AG04450 (cell line): ENCODE measurements around the gene BCAP31. TPM values are rescaled to one million over a fixed set of nuclear protein-coding genes. Genes with fewer than 3 reads are reported as not detected.

ENCODE experiments used
- CTCF ChIA-PET: fragments of 300-600, 350-600 bp; formaldehyde crosslinking; extraction: SDS; loops from one replicate; lab custom pipeline; 2022; ENCODE audit warnings: antibody characterized with exemption, inconsistent platforms; lab: Charles Lee
- POLR2A ChIA-PET: fragments of 350-600 bp; formaldehyde crosslinking; extraction: SDS; loops from one replicate; lab custom pipeline; 2021; ENCODE audit warnings: antibody characterized with exemption, inconsistent platforms; lab: Yijun Ruan, JAX
- DNase-seq: peaks from one replicate; pipeline ENCODE4 v3.0.0-alpha.2; 2011; ENCODE audit warnings: low read depth, low spot score
- H3K27ac ChIP-seq: one replicate; pipeline ENCODE4 v1.5.1; 2012; ENCODE audit warnings: low read depth, low read length, control low read depth
- H3K27me3 ChIP-seq: one replicate; pipeline ENCODE4 v1.6.0; 2012; ENCODE audit warnings: low read length; ENCODE audit not compliant: control insufficient read depth, insufficient read depth
- H3K4me3 ChIP-seq: 2 replicates; pipeline ENCODE4 v1.5.1; 2011; ENCODE audit warnings: mild to moderate bottlenecking, low read depth, low read length, control low read depth
- H3K9me3 ChIP-seq: 2 replicates; pipeline ENCODE4 v1.5.1; 2012; ENCODE audit warnings: low read length; ENCODE audit not compliant: control insufficient read depth, insufficient read depth
- CTCF ChIP-seq: IDR thresholded peaks from 2 replicates; pipeline ENCODE4 v1.5.1; 2011; ENCODE audit warnings: low read depth, low read length, control low read depth, inconsistent platforms
- polyA plus RNA-seq: library from polyadenylated mRNA; depleted of rRNA; stranded (reverse); fragments of >200 nt; gene quantifications from 2 replicates; pipeline ENCODE4 v1.2.3, GENCODE V29; 2011

The BCAP31 gene
- polyA plus RNA-seq, 1 experiment: 108 TPM

- ChIA-PET CTCF (no interaction called here), POLR2A (no interaction called here)
- Histone ChIP-seq H3K9me3 (no peaks in the 10 kb centered on the region), H3K4me3 (no peak overlapping the region), H3K27me3 (peaks cover 9% of the 10 kb centered on the region), H3K27ac (no peak overlapping the region)
- no peak for TF ChIP-seq CTCF
- no peak for DNase-seq
Measured at GRCh38 chrX:153674219-153674851, 49.9 kb downstream of the BCAP31 start.

GRCh38 chrX:153673428-153674218 lies 50.6 kb downstream of the BCAP31 start, which contains the start of gene PNCK:
Gene PNCK (minus strand): TSS chrX:153673813. CDS start chrX:153673076, 737 bp downstream.
- Histone ChIP-seq H3K27me3 (peaks cover 9% of the 10 kb centered on the region), H3K27ac (no peak within 1 kb of the TSS), H3K9me3 (no peaks in the 10 kb centered on the region; the same call in 1 of the 2 replicates), H3K4me3 (no peak within 1 kb of the TSS)
- ChIA-PET POLR2A (no interaction called here), CTCF (no interaction called here)
- DNase-seq: no peak
- no peak for TF ChIP-seq CTCF

- no peak for TF ChIP-seq CTCF
- Histone ChIP-seq H3K4me3 (no peak overlapping the region), H3K27ac (no peak overlapping the region), H3K9me3 (no peaks in the 10 kb centered on the region; the same call in 1 of the 2 replicates), H3K27me3 (peaks cover 9% of the 10 kb centered on the region)
- POLR2A ChIA-PET: no interaction called here
- CTCF ChIA-PET: no interaction called here
- DNase-seq: no peak
Measured at GRCh38 chrX:153672531-153673427, 51.4 kb downstream of the BCAP31 start.

GRCh38 chrX:153671589-153672530 lies 52.3 kb downstream of the BCAP31 start:
- no peak overlapping the region for H3K27ac ChIP-seq
- ChIA-PET CTCF (interaction anchor here (0.5 to 1.7 kb wide), 2 partner anchors 73 to 118 kb away, joined by 3 read pairs; no protein-coding TSS in a partner anchor), POLR2A (no interaction called here)
- H3K4me3 ChIP-seq: no peak overlapping the region
- TF ChIP-seq CTCF: no peak
- no peak for DNase-seq
- peaks cover 9% of the 10 kb centered on the region for H3K27me3 ChIP-seq
- H3K9me3 ChIP-seq: no peaks in the 10 kb centered on the region; the same call in 1 of the 2 replicates
